ENCODE data around the gene NSMF. TPM values are rescaled to one million over a fixed set of nuclear protein-coding genes. Genes with fewer than 3 reads are reported as not detected.

Gene NSMF
- total and polyA plus RNA-seq, 10 of the 15 experiments (the other 5 are each of a cell fraction or from before 2014, with no cell fraction given), result 0.13 to 44.3 (median 13.4) TPM

DNA sequence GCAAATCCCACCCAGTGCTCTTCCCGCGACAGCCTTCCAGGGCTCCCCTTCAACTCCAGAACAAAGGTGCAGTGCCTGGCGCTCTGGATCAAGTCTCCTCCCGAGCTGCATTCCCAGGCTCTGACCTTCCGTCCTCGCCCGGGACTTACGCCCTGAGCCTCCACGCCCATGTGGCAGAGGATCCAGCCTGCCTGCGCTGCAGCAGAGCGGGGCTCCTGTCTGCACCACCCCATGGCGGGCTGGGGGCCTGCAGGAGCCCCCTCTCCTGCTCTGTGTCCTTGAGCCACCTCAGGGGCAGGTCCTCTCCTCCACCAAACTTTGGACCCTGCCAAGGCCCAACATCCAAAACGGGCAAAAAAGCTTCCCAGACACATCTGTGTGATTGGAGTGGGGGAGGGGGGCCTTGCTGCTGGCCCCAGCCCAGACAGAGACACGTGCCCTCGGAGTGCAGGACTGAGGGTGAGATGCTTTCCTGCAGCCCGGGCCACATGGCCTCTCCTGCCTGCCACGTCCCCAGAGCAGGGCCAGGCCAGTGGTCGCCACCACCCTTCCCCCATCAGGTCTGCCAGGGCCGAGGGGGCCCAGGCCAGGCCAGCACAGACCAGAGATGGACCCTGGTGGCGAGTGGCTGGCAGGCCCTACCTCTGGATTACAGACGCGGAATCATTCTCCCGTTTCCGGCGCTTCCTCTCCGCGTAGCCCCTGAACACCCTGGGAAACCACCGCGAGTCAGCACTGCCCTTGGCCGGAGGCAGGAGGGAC is 4.4 kb downstream of the NSMF start (continued):
- TF ChIP-seq ZBTB11 (CRISPR knock-in tag; IDR thresholded peaks at IDR 0.05), result no peak
- TF ChIP-seq ZNF592 (IDR thresholded peaks at IDR 0.05), result no peak
- no peak for TF ChIP-seq CHD4 (IDR thresholded peaks at IDR 0.05)
- TF ChIP-seq FOS (IDR thresholded peaks at IDR 0.05; ENCODE audit: borderline replicate concordance, extremely low read depth, insufficient read length), result no peak
- TF ChIP-seq GATAD2B (conservative IDR thresholded peaks at IDR 0.05; ENCODE audit: low read depth), result peak; percentile 56; the same call in 1 of the 2 replicates
- TF ChIP-seq, protein P1, sequence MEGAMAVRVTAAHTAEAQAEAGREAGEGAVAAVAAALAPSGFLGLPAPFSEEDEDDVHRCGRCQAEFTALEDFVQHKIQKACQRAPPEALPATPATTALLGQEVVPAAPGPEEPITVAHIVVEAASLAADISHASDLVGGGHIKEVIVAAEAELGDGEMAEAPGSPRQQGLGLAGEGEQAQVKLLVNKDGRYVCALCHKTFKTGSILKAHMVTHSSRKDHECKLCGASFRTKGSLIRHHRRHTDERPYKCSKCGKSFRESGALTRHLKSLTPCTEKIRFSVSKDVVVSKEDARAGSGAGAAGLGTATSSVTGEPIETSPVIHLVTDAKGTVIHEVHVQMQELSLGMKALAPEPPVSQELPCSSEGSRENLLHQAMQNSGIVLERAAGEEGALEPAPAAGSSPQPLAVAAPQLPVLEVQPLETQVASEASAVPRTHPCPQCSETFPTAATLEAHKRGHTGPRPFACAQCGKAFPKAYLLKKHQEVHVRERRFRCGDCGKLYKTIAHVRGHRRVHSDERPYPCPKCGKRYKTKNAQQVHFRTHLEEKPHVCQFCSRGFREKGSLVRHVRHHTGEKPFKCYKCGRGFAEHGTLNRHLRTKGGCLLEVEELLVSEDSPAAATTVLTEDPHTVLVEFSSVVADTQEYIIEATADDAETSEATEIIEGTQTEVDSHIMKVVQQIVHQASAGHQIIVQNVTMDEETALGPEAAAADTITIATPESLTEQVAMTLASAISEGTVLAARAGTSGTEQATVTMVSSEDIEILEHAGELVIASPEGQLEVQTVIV (IDR thresholded peaks at IDR 0.05; ENCODE audit: borderline replicate concordance, partially characterized antibody), result no peak
- TF ChIP-seq IRF4 (IDR thresholded peaks at IDR 0.05; ENCODE audit: low read depth, low read length), result no peak
- no peak for TF ChIP-seq ZBTB40 (IDR thresholded peaks at IDR 0.05; ENCODE audit: borderline replicate concordance)
- TF ChIP-seq, protein P2, sequence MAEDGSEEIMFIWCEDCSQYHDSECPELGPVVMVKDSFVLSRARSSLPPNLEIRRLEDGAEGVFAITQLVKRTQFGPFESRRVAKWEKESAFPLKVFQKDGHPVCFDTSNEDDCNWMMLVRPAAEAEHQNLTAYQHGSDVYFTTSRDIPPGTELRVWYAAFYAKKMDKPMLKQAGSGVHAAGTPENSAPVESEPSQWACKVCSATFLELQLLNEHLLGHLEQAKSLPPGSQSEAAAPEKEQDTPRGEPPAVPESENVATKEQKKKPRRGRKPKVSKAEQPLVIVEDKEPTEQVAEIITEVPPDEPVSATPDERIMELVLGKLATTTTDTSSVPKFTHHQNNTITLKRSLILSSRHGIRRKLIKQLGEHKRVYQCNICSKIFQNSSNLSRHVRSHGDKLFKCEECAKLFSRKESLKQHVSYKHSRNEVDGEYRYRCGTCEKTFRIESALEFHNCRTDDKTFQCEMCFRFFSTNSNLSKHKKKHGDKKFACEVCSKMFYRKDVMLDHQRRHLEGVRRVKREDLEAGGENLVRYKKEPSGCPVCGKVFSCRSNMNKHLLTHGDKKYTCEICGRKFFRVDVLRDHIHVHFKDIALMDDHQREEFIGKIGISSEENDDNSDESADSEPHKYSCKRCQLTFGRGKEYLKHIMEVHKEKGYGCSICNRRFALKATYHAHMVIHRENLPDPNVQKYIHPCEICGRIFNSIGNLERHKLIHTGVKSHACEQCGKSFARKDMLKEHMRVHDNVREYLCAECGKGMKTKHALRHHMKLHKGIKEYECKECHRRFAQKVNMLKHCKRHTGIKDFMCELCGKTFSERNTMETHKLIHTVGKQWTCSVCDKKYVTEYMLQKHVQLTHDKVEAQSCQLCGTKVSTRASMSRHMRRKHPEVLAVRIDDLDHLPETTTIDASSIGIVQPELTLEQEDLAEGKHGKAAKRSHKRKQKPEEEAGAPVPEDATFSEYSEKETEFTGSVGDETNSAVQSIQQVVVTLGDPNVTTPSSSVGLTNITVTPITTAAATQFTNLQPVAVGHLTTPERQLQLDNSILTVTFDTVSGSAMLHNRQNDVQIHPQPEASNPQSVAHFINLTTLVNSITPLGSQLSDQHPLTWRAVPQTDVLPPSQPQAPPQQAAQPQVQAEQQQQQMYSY (CRISPR knock-in tag; IDR thresholded peaks at IDR 0.05), result no peak
